ENCODE data around the gene PGM5. TPM values are rescaled to one million over a fixed set of nuclear protein-coding genes. Genes with fewer than 3 reads are reported as not detected.

Gene PGM5
- total RNA-seq, 1 experiment from 2014 or later: 0.13 TPM

- no peak for TF ChIP-seq ESRRA (CRISPR knock-in tag; IDR thresholded peaks at IDR 0.05; ENCODE audit: borderline replicate concordance)
Measured at GRCh38 chr9:68532131-68532530, 175.7 kb downstream of the PGM5 start (continued).

GRCh38 chr9:68533678-68534077 lies 177.3 kb downstream of the PGM5 start:
- TF ChIP-seq IRF2 (CRISPR knock-in tag; IDR thresholded peaks at IDR 0.05; ENCODE audit: borderline replicate concordance, low read depth) (no peak), HMGXB4 (CRISPR knock-in tag; IDR thresholded peaks at IDR 0.05) (no peak), ESRRA (CRISPR knock-in tag; IDR thresholded peaks at IDR 0.05; ENCODE audit: borderline replicate concordance) (no peak), ATF6 (CRISPR knock-in tag; IDR thresholded peaks at IDR 0.05) (no peak), ZMAT4 (CRISPR knock-in tag; IDR thresholded peaks at IDR 0.05) (no peak), ZNF671 (CRISPR knock-in tag; IDR thresholded peaks at IDR 0.05) (no peak), ZNF281 (CRISPR knock-in tag; IDR thresholded peaks at IDR 0.05) (no peak), ERG (CRISPR knock-in tag; IDR thresholded peaks at IDR 0.05) (no peak), PRRX2 (CRISPR knock-in tag; IDR thresholded peaks at IDR 0.05) (no peak), SMAD3 (CRISPR knock-in tag; IDR thresholded peaks at IDR 0.05; ENCODE audit: borderline replicate concordance) (no peak), SP1 (CRISPR knock-in tag; conservative IDR thresholded peaks at IDR 0.05) (no peak), CDX4 (CRISPR knock-in tag; IDR thresholded peaks at IDR 0.05; ENCODE audit: borderline replicate concordance) (no peak), RORB (CRISPR knock-in tag; IDR thresholded peaks at IDR 0.05) (no peak), ZNF532 (CRISPR knock-in tag; IDR thresholded peaks at IDR 0.05; ENCODE audit: borderline replicate concordance) (no peak), ZNF138 (CRISPR knock-in tag; conservative IDR thresholded peaks at IDR 0.05) (no peak), ZNF219 (CRISPR knock-in tag; IDR thresholded peaks at IDR 0.05; ENCODE audit: borderline replicate concordance) (no peak), AR (CRISPR knock-in tag; IDR thresholded peaks at IDR 0.05) (no peak), CBFB (CRISPR knock-in tag; IDR thresholded peaks at IDR 0.05; ENCODE audit: low read depth) (no peak), HMGA2 (CRISPR knock-in tag; IDR thresholded peaks at IDR 0.05) (no peak)
- Mint-ChIP-seq H3K4me1 (no peaks in the 10 kb centered on the region; the same call in 1 of the 2 replicates), H3K36me3 (no peaks in the 10 kb centered on the region), H3K27me3 (ENCODE audit: low read depth) (peaks cover 68% of the 10 kb centered on the region), H3K9me3 (no peaks in the 10 kb centered on the region), H3K27ac (no peak overlapping the region), H3K4me3 (no peak overlapping the region)
- CTCF ChIA-PET: no interaction called here
- DNase-seq (ENCODE audit: low spot score): no peak
- POLR2A ChIA-PET: no interaction called here
- ATAC-seq: no peak
